ENCODE data around the gene ZP1. TPM values are rescaled to one million over a fixed set of nuclear protein-coding genes. Genes with fewer than 3 reads are reported as not detected.

Gene ZP1
- total RNA-seq, 3 donors from 2014 or later (not counting 1 experiment from before 2014, with no cell fraction given) = 0.35 TPM; not detected in 2

- 62% methylated on average over 10 of the region's 10 CpGs for WGBS (ENCODE audit: insufficient coverage)
- no peak for ATAC-seq
These were observed 734 bp downstream of the ZP1 start for GRCh38 chr11:60867871-60868681.

GRCh38 chr11:60868682-60869450 is 1.5 kb downstream of the ZP1 start:
- Histone ChIP-seq H3K36me3 (ENCODE audit: control insufficient read depth, insufficient read depth, low read length) (no peaks in the 10 kb centered on the region), H3K9me3 (ENCODE audit: control insufficient read depth, insufficient read depth, low read length) (no peaks in the 10 kb centered on the region), H3K27me3 (ENCODE audit: control insufficient read depth, insufficient read depth, low read length) (no peaks in the 10 kb centered on the region), H3K4me1 (ENCODE audit: control insufficient read depth, insufficient read depth, low read length) (peaks cover 9% of the 10 kb centered on the region), H3K27ac (ENCODE audit: low read length) (no peak overlapping the region), H3K4me3 (ENCODE audit: low read length) (no peak overlapping the region)
- H3K27me3 Mint-ChIP-seq (ENCODE audit: low read depth in 2 of 2) = peaks cover 0 to 4% of the 10 kb centered on the region in 2 donors
- intact Hi-C loops (cut with micrococcal nuclease) = no loop called here
- peaks cover 0 to 4% of the 10 kb centered on the region in 2 donors for H3K4me1 Mint-ChIP-seq
- H3K9me3 Mint-ChIP-seq = no peaks in the 10 kb centered on the region
- H3K4me3 Mint-ChIP-seq = no peak overlapping the region
- no peak for TF ChIP-seq CTCF (IDR thresholded peaks at IDR 0.05)
- no peak for DNase-seq
- no peak overlapping the region for H3K27ac Mint-ChIP-seq
- no peak for ATAC-seq
- 84% methylated on average over 8 of the region's 10 CpGs for WGBS (ENCODE audit: insufficient coverage)
- H3K36me3 Mint-ChIP-seq = no peaks in the 10 kb centered on the region

More at GRCh38 chr11:60867871-60868681, 734 bp downstream of the ZP1 start:
- no peaks in the 10 kb centered on the region for H3K9me3 Mint-ChIP-seq
- H3K9me3 ChIP-seq (ENCODE audit: control insufficient read depth, insufficient read depth, low read length) = no peaks in the 10 kb centered on the region
- no peak for TF ChIP-seq CTCF (IDR thresholded peaks at IDR 0.05)
- H3K36me3 ChIP-seq (ENCODE audit: control insufficient read depth, insufficient read depth, low read length) = no peaks in the 10 kb centered on the region
- peaks cover 0 to 4% of the 10 kb centered on the region in 2 donors for H3K4me1 Mint-ChIP-seq
- H3K36me3 Mint-ChIP-seq = no peaks in the 10 kb centered on the region
- H3K27ac Mint-ChIP-seq = no peak overlapping the region
- peaks cover 9% of the 10 kb centered on the region for H3K4me1 ChIP-seq (ENCODE audit: control insufficient read depth, insufficient read depth, low read length)
- no peak overlapping the region for H3K27ac ChIP-seq (ENCODE audit: low read length)
- DNase-seq = no peak
- H3K4me3 ChIP-seq (ENCODE audit: low read length) = no peak overlapping the region
- intact Hi-C loops (cut with micrococcal nuclease) = no loop called here
- H3K27me3 ChIP-seq (ENCODE audit: control insufficient read depth, insufficient read depth, low read length) = no peaks in the 10 kb centered on the region
- H3K4me3 Mint-ChIP-seq = no peak overlapping the region
- H3K27me3 Mint-ChIP-seq (ENCODE audit: low read depth in 2 of 2) = peaks cover 0 to 4% of the 10 kb centered on the region in 2 donors

- no peaks in the 10 kb centered on the region for H3K9me3 ChIP-seq (ENCODE audit: control insufficient read depth, insufficient read depth, low read length)
- intact Hi-C loops (cut with micrococcal nuclease) = no loop called here
- Mint-ChIP-seq H3K36me3 (no peaks in the 10 kb centered on the region), H3K4me1 (peaks cover 0 to 4% of the 10 kb centered on the region in 2 donors), H3K27ac (no peak overlapping the region), H3K9me3 (no peaks in the 10 kb centered on the region), H3K4me3 (no peak overlapping the region), H3K27me3 (ENCODE audit: low read depth in 2 of 2) (peaks cover 0 to 4% of the 10 kb centered on the region in 2 donors)
- H3K36me3 ChIP-seq (ENCODE audit: control insufficient read depth, insufficient read depth, low read length) = no peaks in the 10 kb centered on the region
- DNase-seq (no peak), ATAC-seq (no peak)
- TF ChIP-seq CTCF (IDR thresholded peaks at IDR 0.05) = no peak
- peaks cover 9% of the 10 kb centered on the region for H3K4me1 ChIP-seq (ENCODE audit: control insufficient read depth, insufficient read depth, low read length)
- H3K27ac ChIP-seq (ENCODE audit: low read length) = no peak overlapping the region
- 93% methylated on average over 7 of the region's 7 CpGs for WGBS (ENCODE audit: insufficient coverage)
- no peaks in the 10 kb centered on the region for H3K27me3 ChIP-seq (ENCODE audit: control insufficient read depth, insufficient read depth, low read length)
- H3K4me3 ChIP-seq (ENCODE audit: low read length) = no peak overlapping the region
These were observed 2.1 kb downstream of the ZP1 start for GRCh38 chr11:60869451-60869825.

Data from natural killer cell (primary cell).